Retinal pigment epithelial cell (primary cell): ENCODE data around the gene GAPDHS.

ENCODE experiments used
- DNase-seq: peaks from one replicate; pipeline ENCODE4 v3.0.0-alpha.2; 2010; ENCODE audit warnings: low read depth
- H3K4me3 ChIP-seq: 2 replicates; pipeline ENCODE4 v1.5.1; 2011; ENCODE audit warnings: mild to moderate bottlenecking, low read length, control low read depth, moderate library complexity
- TF ChIP-seq, protein P1 (sequence below): conservative IDR thresholded peaks from 2 replicates; pipeline ENCODE4 v1.5.1; 2011; ENCODE audit warnings: low read depth, low read length, control low read depth, inconsistent platforms

Gene GAPDHS

DNA sequence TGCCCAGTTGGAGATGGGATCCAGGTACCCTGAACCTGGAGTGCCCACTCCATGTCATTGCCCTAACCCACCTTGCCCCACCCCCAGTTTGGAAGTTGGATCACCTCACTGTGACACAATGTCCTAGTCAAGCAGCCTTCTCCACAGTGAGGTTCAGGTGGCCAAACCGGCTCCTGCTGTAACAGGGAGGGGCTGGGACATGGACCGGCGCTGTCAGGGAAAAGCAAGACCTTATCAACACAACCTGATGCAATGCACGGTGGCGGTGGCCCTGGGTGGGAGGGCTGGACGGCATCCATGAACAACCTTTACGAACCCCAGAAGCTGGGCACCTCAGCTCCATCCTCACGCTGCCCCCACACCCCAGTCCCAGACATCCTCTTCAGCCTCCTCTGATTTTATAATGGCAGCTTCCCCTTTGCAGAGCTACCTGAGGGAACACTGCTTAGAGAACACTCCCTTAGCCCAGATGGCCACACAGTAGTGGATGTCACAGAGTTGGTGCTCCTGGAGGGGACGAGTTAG lies 41.4 kb upstream of the GAPDHS start:
- TF ChIP-seq, protein P1, sequence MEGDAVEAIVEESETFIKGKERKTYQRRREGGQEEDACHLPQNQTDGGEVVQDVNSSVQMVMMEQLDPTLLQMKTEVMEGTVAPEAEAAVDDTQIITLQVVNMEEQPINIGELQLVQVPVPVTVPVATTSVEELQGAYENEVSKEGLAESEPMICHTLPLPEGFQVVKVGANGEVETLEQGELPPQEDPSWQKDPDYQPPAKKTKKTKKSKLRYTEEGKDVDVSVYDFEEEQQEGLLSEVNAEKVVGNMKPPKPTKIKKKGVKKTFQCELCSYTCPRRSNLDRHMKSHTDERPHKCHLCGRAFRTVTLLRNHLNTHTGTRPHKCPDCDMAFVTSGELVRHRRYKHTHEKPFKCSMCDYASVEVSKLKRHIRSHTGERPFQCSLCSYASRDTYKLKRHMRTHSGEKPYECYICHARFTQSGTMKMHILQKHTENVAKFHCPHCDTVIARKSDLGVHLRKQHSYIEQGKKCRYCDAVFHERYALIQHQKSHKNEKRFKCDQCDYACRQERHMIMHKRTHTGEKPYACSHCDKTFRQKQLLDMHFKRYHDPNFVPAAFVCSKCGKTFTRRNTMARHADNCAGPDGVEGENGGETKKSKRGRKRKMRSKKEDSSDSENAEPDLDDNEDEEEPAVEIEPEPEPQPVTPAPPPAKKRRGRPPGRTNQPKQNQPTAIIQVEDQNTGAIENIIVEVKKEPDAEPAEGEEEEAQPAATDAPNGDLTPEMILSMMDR: no peak
- no peak for DNase-seq
- H3K4me3 ChIP-seq: no peak overlapping the region

DNA sequence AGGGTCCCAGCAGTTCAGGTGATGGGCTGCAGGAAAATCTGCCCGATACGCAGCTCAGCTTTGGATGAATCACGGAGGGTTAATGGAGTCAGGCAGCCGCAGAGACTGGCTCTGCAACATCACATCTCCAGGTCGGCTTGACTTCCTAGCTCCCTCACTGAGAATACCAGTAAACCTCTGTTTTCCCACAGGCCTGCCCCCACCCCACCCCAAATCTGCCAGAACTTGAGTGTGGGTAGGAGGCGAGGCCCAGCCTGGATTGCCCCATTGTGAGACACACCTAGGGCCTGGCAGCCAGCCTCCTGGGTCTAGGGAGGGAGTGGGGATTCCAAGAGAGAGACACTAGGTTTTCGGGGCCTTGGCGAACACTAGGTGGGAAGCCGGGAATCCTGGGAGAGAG lies 39.3 kb upstream of the GAPDHS start:
- TF ChIP-seq, protein P1: no peak
- no peak for DNase-seq
- no peak overlapping the region for H3K4me3 ChIP-seq

DNA sequence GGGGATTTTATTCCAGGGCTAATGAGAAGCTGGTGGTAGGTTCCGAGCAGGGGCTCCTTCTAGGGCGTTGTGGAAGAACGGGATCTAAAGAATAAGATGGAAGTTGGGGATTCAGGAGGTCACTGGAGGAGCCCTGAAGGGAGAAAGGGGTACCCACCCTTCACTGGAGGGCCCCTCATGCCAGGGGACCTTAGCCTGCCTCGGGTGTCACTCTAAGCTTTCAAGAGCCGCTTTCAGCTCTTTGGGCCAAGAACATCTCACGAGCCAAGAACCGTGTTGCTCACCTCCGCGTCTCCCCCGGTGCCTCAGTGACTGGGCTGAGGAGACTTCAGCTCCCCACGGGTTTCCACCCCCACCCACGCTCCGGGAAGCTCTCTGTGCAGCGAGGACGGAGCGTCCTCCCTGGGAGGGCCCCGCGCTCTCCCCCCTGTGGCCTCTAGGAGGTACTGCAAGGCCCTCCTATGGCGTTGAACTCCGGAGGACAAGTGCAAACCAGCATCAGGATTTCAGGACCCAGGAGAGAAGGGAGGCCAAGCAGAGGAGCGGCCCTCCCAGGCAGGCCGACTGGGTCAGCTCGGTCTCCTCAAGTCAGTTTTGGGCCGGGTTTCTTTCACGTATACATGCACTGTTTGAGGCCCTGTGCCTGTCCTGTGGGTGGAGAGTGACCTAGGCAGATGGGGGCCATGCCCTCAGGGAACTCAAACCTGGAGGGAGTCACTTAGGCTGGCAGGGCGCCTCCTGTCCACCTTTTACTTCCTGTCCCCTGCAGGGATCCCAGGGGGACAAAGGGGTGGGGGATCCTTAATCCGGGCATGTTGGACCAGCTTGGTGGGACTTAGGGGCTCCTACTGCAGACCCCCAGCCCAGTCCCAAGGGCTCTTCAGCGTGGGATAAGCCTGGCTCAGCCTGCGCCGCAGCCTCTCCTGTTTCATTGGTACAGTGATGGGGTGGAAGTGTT lies 37.9 kb upstream of the GAPDHS start:
- no peak overlapping the region for H3K4me3 ChIP-seq
- DNase-seq: no peak
- TF ChIP-seq, protein P1: peak; percentile 99

DNA sequence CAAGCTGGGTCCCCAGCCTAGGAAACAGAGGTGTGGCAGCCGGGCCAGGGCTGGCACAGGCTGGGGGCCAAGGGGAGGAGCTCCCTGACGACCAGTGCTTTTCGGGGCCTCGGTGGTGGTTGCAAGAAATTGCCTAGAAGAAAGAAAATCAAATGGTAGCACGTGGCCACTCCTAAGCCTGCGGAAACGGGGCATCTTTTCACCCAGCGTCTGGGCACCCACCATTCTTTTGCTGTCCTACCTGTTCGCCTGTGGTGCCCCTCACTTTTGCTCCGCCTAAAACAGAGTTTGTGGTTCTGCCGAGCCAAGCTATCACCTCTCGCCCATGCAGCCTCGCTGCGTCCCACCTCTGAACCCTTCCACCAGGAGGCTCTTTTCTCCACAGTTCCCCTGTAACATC lies 35.9 kb upstream of the GAPDHS start:
- TF ChIP-seq, protein P1: peak; percentile 4
- no peak overlapping the region for H3K4me3 ChIP-seq
- DNase-seq: no peak

DNA sequence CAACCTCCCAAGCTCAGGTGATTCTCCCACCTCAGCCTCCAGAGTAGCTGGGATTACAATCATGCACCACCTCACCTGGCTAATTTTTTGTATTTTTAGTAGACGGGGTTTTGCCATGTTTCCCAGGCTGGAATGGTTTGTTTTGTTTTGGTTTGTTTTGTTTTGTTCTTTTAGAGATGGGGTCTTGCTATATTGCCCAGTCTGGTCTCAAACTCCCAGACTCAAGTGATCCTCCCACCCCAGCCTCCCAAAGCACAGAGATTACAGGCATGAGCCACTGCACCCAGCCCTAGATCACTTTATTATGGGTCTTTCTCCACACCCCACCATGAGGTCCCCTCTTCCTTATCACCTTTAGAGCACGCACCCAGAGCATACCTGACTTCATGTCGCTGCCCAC lies 35.0 kb upstream of the GAPDHS start:
- TF ChIP-seq, protein P1: no peak
- DNase-seq: no peak

DNA sequence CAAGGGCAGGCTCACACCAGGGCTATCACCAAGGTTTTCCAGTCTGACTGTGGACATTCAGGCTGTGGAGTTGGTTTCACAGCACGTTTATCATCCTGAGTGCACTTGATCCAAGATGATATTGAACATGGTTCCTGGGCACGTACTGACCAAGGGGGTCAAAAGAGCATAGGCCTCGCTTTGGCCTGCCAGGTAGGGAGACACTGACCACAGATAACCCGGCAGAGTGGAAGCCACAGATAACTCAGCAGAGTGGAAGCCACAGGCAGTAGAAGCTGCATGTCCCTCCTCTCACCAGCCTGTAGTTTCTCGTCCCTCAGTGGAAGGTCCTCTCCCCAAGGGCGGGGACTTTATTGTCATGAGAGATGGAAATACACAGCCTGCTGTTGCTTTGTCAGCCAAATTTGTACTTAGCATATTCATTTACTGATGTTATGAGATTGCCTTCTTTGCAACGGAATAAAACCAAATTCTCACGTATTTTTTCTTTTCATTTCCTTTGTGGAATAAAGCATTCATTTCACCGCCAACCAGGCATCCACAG lies 34.2 kb upstream of the GAPDHS start:
- TF ChIP-seq, protein P1: no peak
- H3K4me3 ChIP-seq: no peak overlapping the region
- no peak for DNase-seq

More for the DNA sequence above, 35.0 kb upstream of the GAPDHS start:
- H3K4me3 ChIP-seq: no peak overlapping the region
